ENCODE measurements around the gene DLL4.

GRCh38 chr15:40918146-40918798 is 10.9 kb upstream of the DLL4 start:
- TF ChIP-seq CTCF (IDR thresholded peaks at IDR 0.05; ENCODE audit: low read depth, low read length) (no peak), EZH2phosphoT487 (IDR thresholded peaks at IDR 0.05; ENCODE audit: low read depth) (no peak)

All from OCI-LY3 (cell line).